Peyer's patch (tissue), 4 donors: ENCODE data around the gene CLK1. TPM values are rescaled to one million over a fixed set of nuclear protein-coding genes. Genes with fewer than 3 reads are reported as not detected.

Experiments
- DNase-seq, 3 donors: peaks; one replicate each; pipeline ENCODE4 v3.0.0-alpha.2; 2017 to 2019
- H3K27ac ChIP-seq, 4 donors: fragments of 200-600 bp; sonication (generic); one replicate each; pipeline ENCODE4 v1.5.1; 2016 to 2019
- H3K27me3 ChIP-seq, 2 donors: fragments of 200-600 bp; sonication (generic); one replicate each; pipeline ENCODE4 v1.5.1; 2019
- H3K36me3 ChIP-seq, 3 donors: fragments of 200-600 bp; sonication (generic); one replicate each; pipeline ENCODE4 v1.5.1; 2016 to 2019
- H3K4me1 ChIP-seq, 4 donors: fragments of 200-600 bp; sonication (generic); one replicate each; pipeline ENCODE4 v1.5.1; 2016 to 2019
- H3K4me3 ChIP-seq, 4 donors: fragments of 200-600 bp; sonication (generic); 1 replicate in 3 of 4; 2 replicates in 1 of 4; pipeline ENCODE4 v1.5.1; 2016 to 2019; ENCODE audit warnings: mild to moderate bottlenecking in 1 of 4
- H3K9me3 ChIP-seq, 4 donors: fragments of 200-600 bp; sonication (generic); one replicate each; pipeline ENCODE4 v1.5.1; 2016 to 2019; ENCODE audit warnings: mild to moderate bottlenecking in 1 of 4
- CTCF ChIP-seq, 6 experiments: fragments of 450-650 bp in 4 of 6; fragments of 200-600 bp in 2 of 6; sonication (generic) in 1 of 6; IDR thresholded peaks; one replicate each; pipeline ENCODE4 v1.5.1; 2017 to 2019; ENCODE audit warnings: antibody characterized with exemption in 6 of 6, mild to moderate bottlenecking in 3 of 6, moderate library complexity in 1 of 6
- POLR2A ChIP-seq, 2 donors: fragments of 450-650 bp; IDR thresholded peaks; one replicate each; pipeline ENCODE4 v1.5.1; 2017; ENCODE audit warnings: antibody characterized with exemption in 2 of 2, mild to moderate bottlenecking in 2 of 2, moderate library complexity in 2 of 2
- total RNA-seq, 4 donors: library from RNA; depleted of rRNA; stranded (reverse); fragments of >200 nt; gene quantifications; one replicate each; pipeline ENCODE4 v1.1.0, GENCODE V29; 2016

CLK1 gene
- total RNA-seq, result 100 to 1,000 TPM; 119 to 173 (median 144) TPM

GRCh38 chr2:200864176-200865034, at the start of gene CLK1:
Gene CLK1, minus strand, starts transcription at chr2:200864658. Its CDS starts 2,796 bp downstream, at chr2:200861862.
- H3K27me3 ChIP-seq, result no peaks in the 10 kb centered on the region
- peaks cover 0 to 20% (median 0%) of the 10 kb centered on the region in 3 donors for H3K36me3 ChIP-seq
- TF ChIP-seq POLR2A (IDR thresholded peaks at IDR 0.05) (peak; percentile 99 to 100), CTCF (IDR thresholded peaks at IDR 0.05) (no peak)
- H3K4me3 ChIP-seq, result peak within 1 kb of the TSS; percentile 78 to 95 (median 81)
- H3K4me1 ChIP-seq, result peaks cover 0 to 22% (median 10%) of the 10 kb centered on the region in 4 donors
- H3K27ac ChIP-seq, result peak within 1 kb of the TSS; percentile 95 to 100 (median 98)
- H3K9me3 ChIP-seq, result no peaks in the 10 kb centered on the region
- DNase-seq, result peak; percentile 97 to 99 (median 98)

GRCh38 chr2:200913654-200914053, 49.2 kb upstream of the CLK1 start:
- TF ChIP-seq CTCF (IDR thresholded peaks at IDR 0.05), result no peak
- TF ChIP-seq POLR2A (IDR thresholded peaks at IDR 0.05), result no peak

GRCh38 chr2:200909958-200910357, 45.5 kb upstream of the CLK1 start:
- H3K27ac ChIP-seq, result no peak overlapping the region
- peaks cover 0 to 70% (median 0%) of the 10 kb centered on the region in 3 donors for H3K36me3 ChIP-seq
- TF ChIP-seq CTCF (IDR thresholded peaks at IDR 0.05) (no peak), POLR2A (IDR thresholded peaks at IDR 0.05) (no peak)
- no peak overlapping the region for H3K4me3 ChIP-seq
- DNase-seq, result no peak
- H3K27me3 ChIP-seq, result no peaks in the 10 kb centered on the region
- H3K4me1 ChIP-seq, result no peaks in the 10 kb centered on the region
- H3K9me3 ChIP-seq, result no peaks in the 10 kb centered on the region

More at GRCh38 chr2:200913654-200914053, 49.2 kb upstream of the CLK1 start:
- Histone ChIP-seq H3K4me3 (no peak overlapping the region), H3K4me1 (no peaks in the 10 kb centered on the region), H3K27ac (no peak overlapping the region), H3K36me3 (peaks cover 0 to 92% (median 0%) of the 10 kb centered on the region in 3 donors), H3K9me3 (no peaks in the 10 kb centered on the region), H3K27me3 (no peaks in the 10 kb centered on the region)
- no peak for DNase-seq

GRCh38 chr2:200905618-200906296, 41.3 kb upstream of the CLK1 start:
- TF ChIP-seq CTCF (IDR thresholded peaks at IDR 0.05) (peak in 5 of 6 experiments; percentile 35 to 78 (median 75)), POLR2A (IDR thresholded peaks at IDR 0.05) (no peak)
- peak; percentile 49 to 86 (median 79) for DNase-seq

GRCh38 chr2:200901459-200902072, 37.1 kb upstream of the CLK1 start:
- no peaks in the 10 kb centered on the region for H3K9me3 ChIP-seq
- no peak for TF ChIP-seq POLR2A (IDR thresholded peaks at IDR 0.05)
- peak; percentile 66 to 94 (median 89) for TF ChIP-seq CTCF (IDR thresholded peaks at IDR 0.05)
- no peak overlapping the region for H3K4me3 ChIP-seq
- H3K4me1 ChIP-seq, result no peaks in the 10 kb centered on the region
- peaks cover 0 to 66% (median 0%) of the 10 kb centered on the region in 3 donors for H3K36me3 ChIP-seq
- H3K27ac ChIP-seq, result no peak overlapping the region
- peak in 2 of 3 donors; percentile 75 to 87 for DNase-seq
- H3K27me3 ChIP-seq, result no peaks in the 10 kb centered on the region

More at GRCh38 chr2:200905618-200906296, 41.3 kb upstream of the CLK1 start:
- Histone ChIP-seq H3K9me3 (no peaks in the 10 kb centered on the region), H3K4me1 (no peaks in the 10 kb centered on the region), H3K4me3 (no peak overlapping the region), H3K27ac (peak overlapping the region in 1 of 4 donors; percentile 12), H3K27me3 (no peaks in the 10 kb centered on the region), H3K36me3 (peaks cover 0 to 53% (median 0%) of the 10 kb centered on the region in 3 donors)
